GM23248 (cell line): ENCODE measurements around the gene MYO5B. TPM values are rescaled to one million over a fixed set of nuclear protein-coding genes. Genes with fewer than 3 reads are reported as not detected.

ENCODE experiments used
- DNase-seq: peaks from one replicate; pipeline ENCODE4 v3.0.0-alpha.2; 2015
- H2AFZ ChIP-seq: fragments of 200-600 bp; sonication (generic); 2 replicates; pipeline ENCODE4 v1.6.1; 2016; ENCODE audit warnings: antibody characterized with exemption
- H3F3A ChIP-seq: fragments of 200-600 bp; sonication (generic); 2 replicates; pipeline ENCODE4 v1.6.1; 2016; ENCODE audit warnings: mild to moderate bottlenecking, antibody characterized with exemption, mixed run types; ENCODE audit not compliant: insufficient read depth
- H3K27ac ChIP-seq: fragments of 200-600 bp; sonication (generic); 2 replicates; pipeline ENCODE4 v1.5.1; 2016; ENCODE audit warnings: mild to moderate bottlenecking
- H3K27me3 ChIP-seq: fragments of 200-600 bp; sonication (generic); replicated peaks from 2 replicates; pipeline ENCODE4 v1.6.1; 2016; ENCODE audit warnings: mild to moderate bottlenecking; ENCODE audit not compliant: insufficient read depth
- H3K36me3 ChIP-seq: fragments of 200-600 bp; sonication (generic); 2 replicates; pipeline ENCODE4 v1.6.1; 2016; ENCODE audit warnings: low read depth, mild to moderate bottlenecking
- H3K4me1 ChIP-seq: fragments of 200-600 bp; sonication (generic); 2 replicates; pipeline ENCODE4 v1.6.1; 2016; ENCODE audit warnings: mild to moderate bottlenecking; ENCODE audit not compliant: insufficient read depth
- H3K4me2 ChIP-seq: fragments of 200-600 bp; sonication (generic); one replicate; pipeline ENCODE4 v1.6.1; 2016; ENCODE audit warnings: mild to moderate bottlenecking; ENCODE audit not compliant: unreplicated experiment
- H3K4me3 ChIP-seq: fragments of 200-600 bp; sonication (generic); 2 replicates; pipeline ENCODE4 v1.5.1; 2016; ENCODE audit warnings: mild to moderate bottlenecking
- H3K79me2 ChIP-seq: fragments of 200-600 bp; sonication (generic); 2 replicates; pipeline ENCODE4 v1.6.1; 2016; ENCODE audit warnings: mild to moderate bottlenecking; ENCODE audit not compliant: insufficient read depth
- H3K9ac ChIP-seq: fragments of 200-600 bp; sonication (generic); 2 replicates; pipeline ENCODE4 v1.6.1; 2016; ENCODE audit warnings: mild to moderate bottlenecking
- H3K9me2 ChIP-seq: fragments of 200-600 bp; sonication (generic); 2 replicates; pipeline ENCODE4 v1.6.1; 2016; ENCODE audit warnings: mixed run types, mild to moderate bottlenecking, moderate library complexity; ENCODE audit not compliant: insufficient read depth
- H3K9me3 ChIP-seq: fragments of 200-600 bp; sonication (generic); one replicate; pipeline ENCODE4 v1.6.1; 2017; ENCODE audit warnings: low read depth
- H4K20me1 ChIP-seq: fragments of 200-600 bp; sonication (generic); 2 replicates; pipeline ENCODE4 v1.6.0; 2016; ENCODE audit not compliant: insufficient read depth
- EZH2 ChIP-seq: fragments of 200-600 bp; sonication (generic); IDR thresholded peaks from 2 replicates; pipeline ENCODE4 v1.6.1; 2018; ENCODE audit warnings: antibody characterized with exemption, mild to moderate bottlenecking; ENCODE audit not compliant: insufficient read depth, poor library complexity, severe bottlenecking
- EZH2phosphoT487 ChIP-seq: fragments of 200-600 bp; sonication (generic); IDR thresholded peaks from 2 replicates; pipeline ENCODE4 v1.6.1; 2018; ENCODE audit warnings: antibody characterized with exemption, moderate library complexity, mild to moderate bottlenecking, low read depth; ENCODE audit not compliant: insufficient read depth
- WGBS, 2 experiments: methylation state at CpG; one replicate each; pipeline ENCODE4 v1.1.6; 2015 to 2017; ENCODE audit warnings: low lambda C conversion rate in 2 of 2, low coverage in 1 of 2; ENCODE audit errors: missing lambda C conversion rate in 2 of 2; 5-methylcytosine and 5-hydroxymethylcytosine counted together
- in situ Hi-C: fragments of 300-500 bp; cut with MboI; formaldehyde crosslinking; loops from 2 replicates; pipeline ENCODE4 v1.15.0; 2020
- polyA plus RNA-seq: library from polyadenylated mRNA; unstranded; fragments of >200 nt; fragmentation: Nextera tagmentation; extraction: Ambion mirVana; gene quantifications from 2 replicates; pipeline ENCODE4 v1.2.1, GENCODE V29; 2016
- total RNA-seq: library from RNA; depleted of rRNA; stranded (reverse); fragments of >200 nt; shearing (Covaris generic); gene quantifications from 2 replicates; pipeline ENCODE4 v1.2.3, GENCODE V29; 2014

MYO5B gene
- total and polyA plus RNA-seq, 2 experiments from 2014 or later = 0.03 TPM; not detected in 1

GRCh38 chr18:50034029-50034428 lies 160.9 kb downstream of the MYO5B start:
- no peaks in the 10 kb centered on the region for H3K27me3 ChIP-seq

GRCh38 chr18:50033004-50033403 lies 161.9 kb downstream of the MYO5B start:
- in situ Hi-C loops = no loop called here
- no peaks in the 10 kb centered on the region for H3K4me1 ChIP-seq

More at GRCh38 chr18:50034029-50034428, 160.9 kb downstream of the MYO5B start:
- in situ Hi-C loops = no loop called here
- no peaks in the 10 kb centered on the region for H3K79me2 ChIP-seq
- DNase-seq = no peak
- no peaks in the 10 kb centered on the region for H3F3A ChIP-seq
- H3K27ac ChIP-seq = no peak overlapping the region
- TF ChIP-seq EZH2phosphoT487 = no peak
- TF ChIP-seq EZH2 = no peak
- H4K20me1 ChIP-seq = no peaks in the 10 kb centered on the region
- no peak overlapping the region for H3K4me3 ChIP-seq
- no peaks in the 10 kb centered on the region for H3K9me2 ChIP-seq
- H3K4me1 ChIP-seq = no peaks in the 10 kb centered on the region
- H2AFZ ChIP-seq = no peak overlapping the region
- H3K9me3 ChIP-seq = no peaks in the 10 kb centered on the region
- H3K36me3 ChIP-seq = no peaks in the 10 kb centered on the region
- no peak overlapping the region for H3K9ac ChIP-seq
- H3K4me2 ChIP-seq = no peak overlapping the region

GRCh38 chr18:50030146-50030545 lies 164.8 kb downstream of the MYO5B start:
- no peak overlapping the region for H3K4me3 ChIP-seq
- no peak overlapping the region for H3K9ac ChIP-seq
- in situ Hi-C loops = no loop called here
- no peak for DNase-seq
- WGBS, 2 experiments = 5 to 6% methylated on average over 4 of the region's 4 CpGs
- H3K9me3 ChIP-seq = no peaks in the 10 kb centered on the region
- TF ChIP-seq EZH2phosphoT487 (no peak), EZH2 (no peak)
- H3K4me1 ChIP-seq = no peaks in the 10 kb centered on the region
- no peaks in the 10 kb centered on the region for H3K9me2 ChIP-seq
- H3K27ac ChIP-seq = no peak overlapping the region
- H3F3A ChIP-seq = no peaks in the 10 kb centered on the region
- no peaks in the 10 kb centered on the region for H4K20me1 ChIP-seq
- no peak overlapping the region for H3K4me2 ChIP-seq
- no peaks in the 10 kb centered on the region for H3K79me2 ChIP-seq
- H3K36me3 ChIP-seq = no peaks in the 10 kb centered on the region
- H2AFZ ChIP-seq = no peak overlapping the region
- H3K27me3 ChIP-seq = no peaks in the 10 kb centered on the region

More at GRCh38 chr18:50033004-50033403, 161.9 kb downstream of the MYO5B start:
- Histone ChIP-seq H3K9me3 (no peaks in the 10 kb centered on the region), H3K9me2 (no peaks in the 10 kb centered on the region), H4K20me1 (no peaks in the 10 kb centered on the region), H3K27me3 (no peaks in the 10 kb centered on the region), H3K4me2 (no peak overlapping the region), H2AFZ (no peak overlapping the region), H3K4me3 (no peak overlapping the region), H3F3A (no peaks in the 10 kb centered on the region), H3K27ac (no peak overlapping the region), H3K79me2 (no peaks in the 10 kb centered on the region), H3K9ac (no peak overlapping the region), H3K36me3 (no peaks in the 10 kb centered on the region)
- no peak for DNase-seq
- TF ChIP-seq EZH2phosphoT487 = no peak
- no peak for TF ChIP-seq EZH2
- WGBS, 2 experiments = 29 to 31% methylated on average over 6 of the region's 6 CpGs

GRCh38 chr18:50027996-50028395 lies 167.0 kb downstream of the MYO5B start:
- WGBS, 2 experiments = 10 to 28% methylated on average over 2 of the region's 2 CpGs
- Histone ChIP-seq H4K20me1 (no peaks in the 10 kb centered on the region), H3K27ac (no peak overlapping the region), H3K79me2 (no peaks in the 10 kb centered on the region), H3K36me3 (no peaks in the 10 kb centered on the region), H3K9me2 (no peaks in the 10 kb centered on the region), H3K9ac (no peak overlapping the region), H3K4me2 (no peak overlapping the region), H2AFZ (no peak overlapping the region), H3K9me3 (no peaks in the 10 kb centered on the region), H3K4me3 (no peak overlapping the region), H3K4me1 (no peaks in the 10 kb centered on the region), H3F3A (no peaks in the 10 kb centered on the region), H3K27me3 (no peaks in the 10 kb centered on the region)
- TF ChIP-seq EZH2phosphoT487 = no peak
- TF ChIP-seq EZH2 = no peak
- in situ Hi-C loops = no loop called here
- no peak for DNase-seq

GRCh38 chr18:50024466-50024865 lies 170.5 kb downstream of the MYO5B start:
- WGBS, 2 experiments = 31 to 42% methylated on average over 3 of the region's 3 CpGs
- in situ Hi-C loops = no loop called here
- H3K4me1 ChIP-seq = no peaks in the 10 kb centered on the region

More at GRCh38 chr18:50024466-50024865, 170.5 kb downstream of the MYO5B start:
- no peaks in the 10 kb centered on the region for H3K79me2 ChIP-seq
- TF ChIP-seq EZH2 (no peak), EZH2phosphoT487 (no peak)
- H4K20me1 ChIP-seq = no peaks in the 10 kb centered on the region
- no peak overlapping the region for H3K4me3 ChIP-seq
- no peak overlapping the region for H3K27ac ChIP-seq
- DNase-seq = no peak
- H3F3A ChIP-seq = no peaks in the 10 kb centered on the region
- H3K9ac ChIP-seq = no peak overlapping the region
- H2AFZ ChIP-seq = no peak overlapping the region
- no peaks in the 10 kb centered on the region for H3K9me3 ChIP-seq
- no peak overlapping the region for H3K4me2 ChIP-seq
- no peaks in the 10 kb centered on the region for H3K36me3 ChIP-seq
- no peaks in the 10 kb centered on the region for H3K9me2 ChIP-seq
- 0 out of 2 replicates have a peak, but pooled peaks cover under 1% of the 10 kb centered on the region for H3K27me3 ChIP-seq
